ENCODE results near the gene CDKAL1. TPM values are rescaled to one million over a fixed set of nuclear protein-coding genes. Genes with fewer than 3 reads are reported as not detected.
A peak's percentile ranks its signal among the peaks of the same experiment; 100 is the strongest.

Gene CDKAL1
- total and polyA plus RNA-seq, 10 of the 15 experiments (the other 5 are each of a cell fraction or from before 2014, with no cell fraction given): 10.7 to 26.9 (median 17.3) TPM

GRCh38 chr6:20978151-20978614, 443.9 kb downstream of the CDKAL1 start (continued):
- peak in 1 of 2 experiments; percentile 87; a peak in 2 of 4 replicates for TF ChIP-seq ETV6 (conservative IDR thresholded peaks at IDR 0.05 in 1 of 2, IDR thresholded peaks at IDR 0.05 in 1 of 2; ENCODE audit: borderline replicate concordance in 1 of 2, low read depth in 1 of 2)
- TF ChIP-seq, protein P1, sequence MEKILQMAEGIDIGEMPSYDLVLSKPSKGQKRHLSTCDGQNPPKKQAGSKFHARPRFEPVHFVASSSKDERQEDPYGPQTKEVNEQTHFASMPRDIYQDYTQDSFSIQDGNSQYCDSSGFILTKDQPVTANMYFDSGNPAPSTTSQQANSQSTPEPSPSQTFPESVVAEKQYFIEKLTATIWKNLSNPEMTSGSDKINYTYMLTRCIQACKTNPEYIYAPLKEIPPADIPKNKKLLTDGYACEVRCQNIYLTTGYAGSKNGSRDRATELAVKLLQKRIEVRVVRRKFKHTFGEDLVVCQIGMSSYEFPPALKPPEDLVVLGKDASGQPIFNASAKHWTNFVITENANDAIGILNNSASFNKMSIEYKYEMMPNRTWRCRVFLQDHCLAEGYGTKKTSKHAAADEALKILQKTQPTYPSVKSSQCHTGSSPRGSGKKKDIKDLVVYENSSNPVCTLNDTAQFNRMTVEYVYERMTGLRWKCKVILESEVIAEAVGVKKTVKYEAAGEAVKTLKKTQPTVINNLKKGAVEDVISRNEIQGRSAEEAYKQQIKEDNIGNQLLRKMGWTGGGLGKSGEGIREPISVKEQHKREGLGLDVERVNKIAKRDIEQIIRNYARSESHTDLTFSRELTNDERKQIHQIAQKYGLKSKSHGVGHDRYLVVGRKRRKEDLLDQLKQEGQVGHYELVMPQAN (conservative IDR thresholded peaks at IDR 0.05): no peak
- no peak for TF ChIP-seq SREBF2 (IDR thresholded peaks at IDR 0.05; ENCODE audit: low read length)
- TF ChIP-seq GABPA (IDR thresholded peaks at IDR 0.05; ENCODE audit: low read depth): peak; percentile 51; the same call in 1 of the 2 replicates
- no peak for TF ChIP-seq HDAC2 (IDR thresholded peaks at IDR 0.05)
- no peak for TF ChIP-seq NFYA (IDR thresholded peaks at IDR 0.05; ENCODE audit: borderline replicate concordance, low read depth, low read length)
- no peak for TF ChIP-seq SUPT20H (IDR thresholded peaks at IDR 0.05; ENCODE audit: borderline replicate concordance, control insufficient read depth, low read depth, low read length)
- no peak for TF ChIP-seq TAF1 (IDR thresholded peaks at IDR 0.05; ENCODE audit: borderline replicate concordance, low read depth, low read length)
- TF ChIP-seq PAX5 (IDR thresholded peaks at IDR 0.05; ENCODE audit: borderline replicate concordance, low read depth, low read length): peak; percentile 76
- TF ChIP-seq CHD4 (IDR thresholded peaks at IDR 0.05): no peak
- TF ChIP-seq CREB1 (IDR thresholded peaks at IDR 0.05; ENCODE audit: low read depth): no peak
- no peak for TF ChIP-seq NRF1 (conservative IDR thresholded peaks at IDR 0.05; ENCODE audit: low read depth, low read length)
- TF ChIP-seq RFX5 (IDR thresholded peaks at IDR 0.05; ENCODE audit: low read depth, low read length): no peak
- TF ChIP-seq POLR2AphosphoS5 (IDR thresholded peaks at IDR 0.05; ENCODE audit: low read length): no peak
- TF ChIP-seq ZBTB4 (CRISPR knock-in tag; IDR thresholded peaks at IDR 0.05): no peak
- no peak for TF ChIP-seq CHD1 (IDR thresholded peaks at IDR 0.05; ENCODE audit: low read depth, low read length)
- no peak for TF ChIP-seq FOS (IDR thresholded peaks at IDR 0.05; ENCODE audit: borderline replicate concordance, extremely low read depth, insufficient read length)
- TF ChIP-seq, protein P2, sequence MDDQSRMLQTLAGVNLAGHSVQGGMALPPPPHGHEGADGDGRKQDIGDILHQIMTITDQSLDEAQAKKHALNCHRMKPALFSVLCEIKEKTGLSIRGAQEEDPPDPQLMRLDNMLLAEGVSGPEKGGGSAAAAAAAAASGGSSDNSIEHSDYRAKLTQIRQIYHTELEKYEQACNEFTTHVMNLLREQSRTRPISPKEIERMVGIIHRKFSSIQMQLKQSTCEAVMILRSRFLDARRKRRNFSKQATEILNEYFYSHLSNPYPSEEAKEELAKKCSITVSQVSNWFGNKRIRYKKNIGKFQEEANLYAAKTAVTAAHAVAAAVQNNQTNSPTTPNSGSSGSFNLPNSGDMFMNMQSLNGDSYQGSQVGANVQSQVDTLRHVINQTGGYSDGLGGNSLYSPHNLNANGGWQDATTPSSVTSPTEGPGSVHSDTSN (IDR thresholded peaks at IDR 0.05; ENCODE audit: insufficient replicate concordance, low read depth, low read length): no peak
- no peak for TF ChIP-seq CBX3 (IDR thresholded peaks at IDR 0.05; ENCODE audit: borderline replicate concordance, low read depth)
- no peak for TF ChIP-seq BHLHE40 (IDR thresholded peaks at IDR 0.05; ENCODE audit: borderline replicate concordance in 1 of 2, low read depth in 2 of 2, low read length in 1 of 2)
- TF ChIP-seq, protein P3, sequence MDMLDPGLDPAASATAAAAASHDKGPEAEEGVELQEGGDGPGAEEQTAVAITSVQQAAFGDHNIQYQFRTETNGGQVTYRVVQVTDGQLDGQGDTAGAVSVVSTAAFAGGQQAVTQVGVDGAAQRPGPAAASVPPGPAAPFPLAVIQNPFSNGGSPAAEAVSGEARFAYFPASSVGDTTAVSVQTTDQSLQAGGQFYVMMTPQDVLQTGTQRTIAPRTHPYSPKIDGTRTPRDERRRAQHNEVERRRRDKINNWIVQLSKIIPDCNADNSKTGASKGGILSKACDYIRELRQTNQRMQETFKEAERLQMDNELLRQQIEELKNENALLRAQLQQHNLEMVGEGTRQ (IDR thresholded peaks at IDR 0.05; ENCODE audit: borderline replicate concordance, low read depth, low read length): no peak
- peak; percentile 65 for TF ChIP-seq ATF2 (IDR thresholded peaks at IDR 0.05; ENCODE audit: low read length)
